ENCODE measurements around the gene OLR1.
"Not testable (repeated sequence)": the region's sequence is repeated elsewhere in the genome, so short reads cannot be mapped to it uniquely, and the experiment has no call there.

The OLR1 gene

DNA sequence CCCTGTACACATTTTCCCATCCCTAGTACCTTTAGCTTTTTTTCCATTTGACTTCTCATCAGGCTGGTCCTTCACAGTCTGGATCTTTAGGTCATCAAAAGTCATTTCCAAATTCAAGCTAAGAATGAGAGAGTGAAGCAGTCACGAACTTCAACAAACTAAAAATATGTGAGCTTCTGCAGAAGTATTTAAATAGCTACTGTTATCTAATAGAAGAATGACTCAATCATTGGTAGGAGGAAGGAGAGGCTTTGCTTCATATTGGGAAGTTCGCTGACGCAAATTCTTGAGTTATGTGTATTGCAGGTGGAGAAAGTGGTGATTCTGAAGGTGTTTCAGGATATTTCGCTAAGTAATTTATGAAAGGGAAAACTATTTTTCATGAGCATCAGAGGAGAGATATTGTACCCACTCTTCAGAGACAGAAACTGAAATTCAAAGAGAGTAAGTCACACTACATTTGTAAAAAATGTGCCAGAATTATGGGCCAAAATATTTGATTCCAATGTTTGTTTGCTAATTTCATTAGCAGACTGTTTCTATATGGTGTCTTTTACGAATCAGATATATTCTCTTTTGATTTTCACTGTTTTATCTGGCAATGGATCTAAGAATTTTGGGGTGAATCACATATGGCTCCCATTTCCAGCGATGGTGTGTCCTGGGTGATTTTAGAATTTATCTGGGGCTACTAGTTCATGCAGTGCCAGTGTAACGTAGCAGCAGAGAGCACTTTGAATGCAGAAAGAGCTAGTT lies at the start of gene OLR1:
Gene OLR1, minus strand, starts transcription at position 160 of the 756 bp plus-strand sequence. Its CDS starts 55 bp downstream, at position 105.
- DNase-seq (ENCODE audit: low spot score), result no peak
- TF ChIP-seq, protein P1, sequence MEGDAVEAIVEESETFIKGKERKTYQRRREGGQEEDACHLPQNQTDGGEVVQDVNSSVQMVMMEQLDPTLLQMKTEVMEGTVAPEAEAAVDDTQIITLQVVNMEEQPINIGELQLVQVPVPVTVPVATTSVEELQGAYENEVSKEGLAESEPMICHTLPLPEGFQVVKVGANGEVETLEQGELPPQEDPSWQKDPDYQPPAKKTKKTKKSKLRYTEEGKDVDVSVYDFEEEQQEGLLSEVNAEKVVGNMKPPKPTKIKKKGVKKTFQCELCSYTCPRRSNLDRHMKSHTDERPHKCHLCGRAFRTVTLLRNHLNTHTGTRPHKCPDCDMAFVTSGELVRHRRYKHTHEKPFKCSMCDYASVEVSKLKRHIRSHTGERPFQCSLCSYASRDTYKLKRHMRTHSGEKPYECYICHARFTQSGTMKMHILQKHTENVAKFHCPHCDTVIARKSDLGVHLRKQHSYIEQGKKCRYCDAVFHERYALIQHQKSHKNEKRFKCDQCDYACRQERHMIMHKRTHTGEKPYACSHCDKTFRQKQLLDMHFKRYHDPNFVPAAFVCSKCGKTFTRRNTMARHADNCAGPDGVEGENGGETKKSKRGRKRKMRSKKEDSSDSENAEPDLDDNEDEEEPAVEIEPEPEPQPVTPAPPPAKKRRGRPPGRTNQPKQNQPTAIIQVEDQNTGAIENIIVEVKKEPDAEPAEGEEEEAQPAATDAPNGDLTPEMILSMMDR (IDR thresholded peaks at IDR 0.05), result no peak
- Histone ChIP-seq H3K4me3 (no peak within 1 kb of the TSS), H3K27ac (no peak within 1 kb of the TSS)

DNA sequence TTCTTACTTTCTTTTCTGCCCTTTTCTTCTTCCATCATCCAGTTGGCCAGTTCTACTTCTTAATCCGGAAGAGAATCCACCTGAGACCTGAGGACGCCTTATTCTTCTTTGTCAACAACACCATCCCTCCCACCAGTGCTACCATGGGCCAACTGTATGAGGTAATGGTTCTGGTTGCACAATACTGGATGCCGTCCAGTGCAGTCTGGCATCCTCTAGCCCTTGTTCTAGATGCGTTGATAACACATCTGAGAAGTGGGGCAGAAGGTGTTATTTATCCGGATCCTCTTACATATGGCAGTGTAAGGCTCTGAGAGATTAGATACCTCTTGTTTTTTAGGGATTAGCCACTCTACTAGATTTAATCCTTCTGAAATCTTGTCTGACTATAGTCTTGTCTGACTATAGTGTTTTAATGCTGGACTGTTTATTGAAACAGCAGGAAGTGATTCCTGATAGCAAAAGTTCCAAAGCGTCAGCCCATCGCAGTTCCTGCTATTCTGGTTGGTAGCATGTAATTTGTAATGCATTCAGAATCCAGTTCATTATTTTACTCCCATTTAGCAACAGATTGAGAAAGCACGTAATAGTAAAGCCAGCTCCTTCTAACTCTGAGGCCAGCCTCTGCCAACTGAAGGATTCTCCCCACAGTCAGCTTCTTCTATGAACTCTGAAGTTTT lies 48.6 kb upstream of the OLR1 start:
- peak overlapping the region; percentile 62 to 83 for H3K27ac ChIP-seq
- TF ChIP-seq, protein P1 (IDR thresholded peaks at IDR 0.05), result no peak
- DNase-seq (ENCODE audit: low spot score), result no peak
- peak overlapping the region; percentile 18 for H3K4me3 ChIP-seq

DNA sequence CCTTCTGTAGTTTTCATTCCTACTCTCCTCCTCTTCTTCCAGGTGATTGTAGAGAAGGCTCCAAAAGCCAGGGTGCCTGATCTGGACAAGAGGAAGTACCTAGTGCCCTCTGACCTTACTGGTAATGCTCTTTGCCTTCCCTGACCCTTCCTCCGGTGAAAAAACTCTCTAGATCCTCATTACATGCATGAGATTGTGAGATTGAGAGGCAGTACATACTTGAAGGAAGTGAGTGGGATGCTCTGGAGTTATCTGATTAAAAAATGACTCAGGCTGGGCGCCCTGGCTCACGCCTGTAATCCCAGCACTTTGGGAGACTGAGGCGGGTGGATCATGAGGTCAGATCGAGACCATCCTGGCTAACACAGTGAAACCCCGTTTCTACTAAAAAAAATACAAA lies 46.1 kb upstream of the OLR1 start:
- TF ChIP-seq, protein P1 (IDR thresholded peaks at IDR 0.05), result no peak
- peak overlapping the region in 1 of 2 donors; percentile 8 for H3K27ac ChIP-seq
- no peak for DNase-seq (ENCODE audit: low spot score)
- no peak overlapping the region for H3K4me3 ChIP-seq

DNA sequence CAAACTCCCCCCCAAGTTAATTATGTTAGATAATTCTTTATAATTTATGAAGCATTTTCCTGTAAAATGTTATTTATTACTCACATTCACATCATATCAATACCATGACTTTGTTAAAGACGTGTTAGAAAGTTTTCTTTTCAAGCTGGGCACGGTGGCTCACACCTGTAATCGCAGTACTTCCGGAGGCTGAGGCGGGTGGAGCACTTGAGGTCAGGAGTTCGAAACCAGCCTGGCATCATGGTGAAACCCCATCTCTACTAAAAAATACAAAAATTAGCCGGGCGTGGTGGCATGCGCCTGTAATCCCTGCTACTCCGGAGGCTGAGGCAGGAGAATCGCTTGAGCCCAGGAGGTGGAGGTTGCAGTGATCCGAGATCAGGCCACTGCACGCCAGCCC lies 44.0 kb upstream of the OLR1 start:
- H3K27ac ChIP-seq, result peak overlapping the region in 1 of 2 donors; percentile 14
- H3K4me3 ChIP-seq; DNase-seq (ENCODE audit: low spot score): not testable (repeated sequence)

DNA sequence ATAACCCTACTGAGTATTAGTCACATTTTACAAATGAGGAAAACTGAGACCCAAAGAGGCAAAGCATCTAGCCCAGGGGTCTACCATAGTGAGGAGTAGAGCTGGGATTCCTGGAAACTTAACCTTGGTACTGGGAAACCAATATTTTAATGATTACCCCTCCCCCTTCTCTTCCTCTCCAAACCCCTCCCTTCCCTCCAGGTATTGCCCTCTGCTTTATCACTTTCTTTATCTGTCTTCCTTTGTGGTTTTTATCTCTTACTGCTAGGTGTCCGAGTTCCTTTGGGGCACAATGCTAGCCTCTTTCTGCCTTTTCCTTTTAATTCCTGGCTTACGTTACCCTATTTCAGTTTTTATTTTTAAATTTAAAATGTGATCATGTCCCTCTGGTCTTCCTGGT lies 43.5 kb upstream of the OLR1 start:
- no peak for DNase-seq (ENCODE audit: low spot score)
- Histone ChIP-seq H3K4me3 (peak overlapping the region; percentile 84), H3K27ac (peak overlapping the region; percentile 99)
- TF ChIP-seq, protein P1 (IDR thresholded peaks at IDR 0.05), result no peak

DNA sequence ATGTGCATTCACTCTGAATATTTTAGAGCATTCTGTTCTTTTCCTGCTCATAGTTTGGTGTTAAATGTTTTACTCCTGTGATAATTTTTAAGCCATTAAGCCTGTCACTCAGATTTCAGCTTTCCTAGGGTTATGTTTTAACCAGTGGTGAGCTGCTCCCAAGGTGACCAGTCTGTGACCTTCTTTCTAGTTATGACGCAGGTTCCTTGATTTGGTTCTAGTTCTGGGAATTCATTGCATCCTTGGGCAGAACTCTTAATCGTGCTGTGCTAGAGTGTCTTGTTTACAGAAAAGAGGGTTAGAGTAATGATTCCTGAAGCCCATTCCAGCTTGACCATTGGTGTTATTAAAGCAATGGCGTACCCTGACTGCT lies 42.9 kb upstream of the OLR1 start:
- TF ChIP-seq, protein P1 (IDR thresholded peaks at IDR 0.05), result no peak
- H3K4me3 ChIP-seq, result peak overlapping the region; percentile 84
- no peak for DNase-seq (ENCODE audit: low spot score)
- peak overlapping the region; percentile 99 for H3K27ac ChIP-seq

DNA sequence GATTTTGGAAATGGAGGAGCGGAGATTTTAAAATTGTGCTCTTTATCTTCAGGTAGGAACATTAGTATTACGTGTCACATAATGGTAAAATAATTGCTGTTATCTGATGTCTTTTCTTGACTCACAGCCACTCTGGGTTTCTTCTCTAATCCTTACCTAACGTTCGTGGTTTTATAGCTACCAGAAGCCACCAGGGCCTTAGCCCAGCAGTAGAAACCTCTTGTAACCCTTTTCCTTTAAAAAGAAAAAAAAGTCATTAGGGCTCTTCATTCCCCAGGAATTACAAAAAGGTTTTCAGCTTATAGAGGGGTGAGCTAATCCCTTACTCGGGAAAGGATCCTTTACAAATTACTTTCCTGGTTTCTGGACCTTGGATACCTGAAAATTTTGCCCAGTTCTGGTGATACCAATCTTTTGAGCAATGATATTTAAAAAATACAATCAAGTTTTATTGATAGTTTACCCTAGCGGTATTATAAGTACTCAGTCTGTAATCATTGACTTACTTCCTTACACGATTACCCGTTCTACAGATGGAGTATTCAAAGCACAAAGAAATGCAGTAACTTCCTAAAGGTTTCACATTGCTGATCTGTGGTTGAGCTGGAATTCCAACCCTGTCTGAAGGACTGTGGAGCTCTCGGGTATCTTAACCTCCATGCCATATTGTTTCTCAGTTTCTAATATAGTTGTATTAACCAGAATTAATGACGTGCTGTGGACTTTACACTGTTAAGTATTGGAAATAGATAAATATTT lies 42.4 kb upstream of the OLR1 start:
- no peak for DNase-seq (ENCODE audit: low spot score)

More for the DNA sequence above, 42.4 kb upstream of the OLR1 start:
- TF ChIP-seq, protein P1 (IDR thresholded peaks at IDR 0.05), result no peak
- Histone ChIP-seq H3K4me3 (peak overlapping the region; percentile 84), H3K27ac (peak overlapping the region; percentile 99)

Data from coronary artery (tissue), 2 donors.